ENCODE data around the gene FBXW9. TPM values are rescaled to one million over a fixed set of nuclear protein-coding genes. Genes with fewer than 3 reads are reported as not detected.
A peak's percentile ranks its signal among the peaks of the same experiment; 100 is the strongest.

FBXW9 gene
- total and polyA plus RNA-seq, 2 of the 13 experiments (the other 11 are each of a cell fraction or from before 2014, with no cell fraction given), result 5.7 to 6.1 TPM

DNA sequence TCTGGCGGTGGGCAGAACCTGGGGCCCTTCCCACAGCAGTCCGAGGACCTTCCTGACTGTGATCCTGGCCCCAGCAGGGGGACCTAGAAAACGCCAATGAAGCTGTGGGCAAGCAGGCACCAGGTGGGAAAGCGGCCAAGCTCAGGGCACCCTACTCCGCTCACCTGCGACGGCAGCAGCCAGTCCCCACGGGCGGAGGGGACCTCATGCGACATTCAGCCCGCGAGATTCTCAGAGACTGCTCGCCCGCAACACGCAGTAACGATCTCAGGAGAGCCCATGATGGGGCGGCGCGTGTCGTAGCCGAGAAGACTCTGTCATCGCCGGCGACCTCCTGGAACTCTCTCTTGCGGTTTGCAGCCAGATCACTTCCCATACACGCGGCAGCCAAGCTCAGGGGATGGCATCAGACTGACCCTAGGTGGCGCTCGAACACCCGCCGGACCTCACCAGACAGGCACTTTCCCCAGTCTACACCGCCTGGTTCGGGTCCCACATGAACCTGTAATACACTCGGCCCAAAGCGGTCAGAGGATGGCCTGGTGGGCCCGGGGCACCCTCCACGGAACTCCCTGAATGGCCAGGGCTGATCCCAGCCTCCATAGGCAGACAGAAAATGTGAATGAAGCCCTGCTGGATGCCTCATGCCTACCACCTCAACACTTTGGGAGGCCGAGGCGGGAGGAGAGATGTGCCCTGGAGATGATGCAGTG is 56.4 kb downstream of the FBXW9 start (continued):
- TF ChIP-seq E2F1 (CRISPR knock-in tag; IDR thresholded peaks at IDR 0.05), result no peak
- TF ChIP-seq KDM1A (CRISPR knock-in tag; IDR thresholded peaks at IDR 0.05), result no peak
- peak; percentile 17; the same call in 1 of the 2 replicates for TF ChIP-seq ZNF256 (CRISPR knock-in tag; conservative IDR thresholded peaks at IDR 0.05)
- TF ChIP-seq, protein P1, sequence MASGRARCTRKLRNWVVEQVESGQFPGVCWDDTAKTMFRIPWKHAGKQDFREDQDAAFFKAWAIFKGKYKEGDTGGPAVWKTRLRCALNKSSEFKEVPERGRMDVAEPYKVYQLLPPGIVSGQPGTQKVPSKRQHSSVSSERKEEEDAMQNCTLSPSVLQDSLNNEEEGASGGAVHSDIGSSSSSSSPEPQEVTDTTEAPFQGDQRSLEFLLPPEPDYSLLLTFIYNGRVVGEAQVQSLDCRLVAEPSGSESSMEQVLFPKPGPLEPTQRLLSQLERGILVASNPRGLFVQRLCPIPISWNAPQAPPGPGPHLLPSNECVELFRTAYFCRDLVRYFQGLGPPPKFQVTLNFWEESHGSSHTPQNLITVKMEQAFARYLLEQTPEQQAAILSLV (CRISPR knock-in tag; IDR thresholded peaks at IDR 0.05; ENCODE audit: borderline replicate concordance), result no peak
- TF ChIP-seq SAP130 (CRISPR knock-in tag; IDR thresholded peaks at IDR 0.05; ENCODE audit: low read depth), result no peak; the same call in 1 of the 2 replicates
- TF ChIP-seq ZNF530 (CRISPR knock-in tag; IDR thresholded peaks at IDR 0.05; ENCODE audit: low read depth), result no peak
- TF ChIP-seq ETS1 (CRISPR knock-in tag; IDR thresholded peaks at IDR 0.05), result no peak
- peak; percentile 90 for TF ChIP-seq ZNF687 (CRISPR knock-in tag; IDR thresholded peaks at IDR 0.05)
- TF ChIP-seq ZFP91 (CRISPR knock-in tag; IDR thresholded peaks at IDR 0.05; ENCODE audit: borderline replicate concordance), result peak; percentile 61; the same call in 1 of the 2 replicates
- TF ChIP-seq SP5 (CRISPR knock-in tag; IDR thresholded peaks at IDR 0.05; ENCODE audit: borderline replicate concordance, low read depth), result no peak
- TF ChIP-seq, protein P2, sequence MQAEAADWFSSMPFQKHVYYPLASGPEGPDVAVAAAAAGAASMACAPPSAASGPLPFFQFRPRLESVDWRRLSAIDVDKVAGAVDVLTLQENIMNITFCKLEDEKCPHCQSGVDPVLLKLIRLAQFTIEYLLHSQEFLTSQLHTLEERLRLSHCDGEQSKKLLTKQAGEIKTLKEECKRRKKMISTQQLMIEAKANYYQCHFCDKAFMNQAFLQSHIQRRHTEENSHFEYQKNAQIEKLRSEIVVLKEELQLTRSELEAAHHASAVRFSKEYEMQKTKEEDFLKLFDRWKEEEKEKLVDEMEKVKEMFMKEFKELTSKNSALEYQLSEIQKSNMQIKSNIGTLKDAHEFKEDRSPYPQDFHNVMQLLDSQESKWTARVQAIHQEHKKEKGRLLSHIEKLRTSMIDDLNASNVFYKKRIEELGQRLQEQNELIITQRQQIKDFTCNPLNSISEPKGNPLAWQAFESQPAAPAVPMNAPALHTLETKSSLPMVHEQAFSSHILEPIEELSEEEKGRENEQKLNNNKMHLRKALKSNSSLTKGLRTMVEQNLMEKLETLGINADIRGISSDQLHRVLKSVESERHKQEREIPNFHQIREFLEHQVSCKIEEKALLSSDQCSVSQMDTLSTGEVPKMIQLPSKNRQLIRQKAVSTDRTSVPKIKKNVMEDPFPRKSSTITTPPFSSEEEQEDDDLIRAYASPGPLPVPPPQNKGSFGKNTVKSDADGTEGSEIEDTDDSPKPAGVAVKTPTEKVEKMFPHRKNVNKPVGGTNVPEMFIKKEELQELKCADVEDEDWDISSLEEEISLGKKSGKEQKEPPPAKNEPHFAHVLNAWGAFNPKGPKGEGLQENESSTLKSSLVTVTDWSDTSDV (CRISPR knock-in tag; IDR thresholded peaks at IDR 0.05), result no peak
- TF ChIP-seq, protein P3, sequence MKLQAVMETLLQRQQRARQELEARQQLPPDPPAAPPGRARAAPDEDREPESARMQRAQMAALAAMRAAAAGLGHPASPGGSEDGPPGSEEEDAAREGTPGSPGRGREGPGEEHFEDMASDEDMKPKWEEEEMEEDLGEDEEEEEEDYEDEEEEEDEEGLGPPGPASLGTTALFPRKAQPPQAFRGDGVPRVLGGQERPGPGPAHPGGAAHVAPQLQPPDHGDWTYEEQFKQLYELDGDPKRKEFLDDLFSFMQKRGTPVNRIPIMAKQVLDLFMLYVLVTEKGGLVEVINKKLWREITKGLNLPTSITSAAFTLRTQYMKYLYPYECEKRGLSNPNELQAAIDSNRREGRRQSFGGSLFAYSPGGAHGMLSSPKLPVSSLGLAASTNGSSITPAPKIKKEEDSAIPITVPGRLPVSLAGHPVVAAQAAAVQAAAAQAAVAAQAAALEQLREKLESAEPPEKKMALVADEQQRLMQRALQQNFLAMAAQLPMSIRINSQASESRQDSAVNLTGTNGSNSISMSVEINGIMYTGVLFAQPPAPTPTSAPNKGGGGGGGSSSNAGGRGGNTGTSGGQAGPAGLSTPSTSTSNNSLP (IDR thresholded peaks at IDR 0.05; ENCODE audit: low read depth, low read length), result no peak
- 0 out of 2 replicates have a peak, but pooled peaks have one; percentile 42 for TF ChIP-seq ZNF235 (CRISPR knock-in tag; IDR thresholded peaks at IDR 0.05; ENCODE audit: borderline replicate concordance)
- no peak for TF ChIP-seq SNRNP70 (IDR thresholded peaks at IDR 0.05; ENCODE audit: low read depth, low read length)
